ENCODE results near the gene USP6NL. TPM values are rescaled to one million over a fixed set of nuclear protein-coding genes. Genes with fewer than 3 reads are reported as not detected.

USP6NL gene
- total and polyA plus RNA-seq, 5 experiments from 2014 or later = 2.3 to 7.9 (median 5.4) TPM

DNA sequence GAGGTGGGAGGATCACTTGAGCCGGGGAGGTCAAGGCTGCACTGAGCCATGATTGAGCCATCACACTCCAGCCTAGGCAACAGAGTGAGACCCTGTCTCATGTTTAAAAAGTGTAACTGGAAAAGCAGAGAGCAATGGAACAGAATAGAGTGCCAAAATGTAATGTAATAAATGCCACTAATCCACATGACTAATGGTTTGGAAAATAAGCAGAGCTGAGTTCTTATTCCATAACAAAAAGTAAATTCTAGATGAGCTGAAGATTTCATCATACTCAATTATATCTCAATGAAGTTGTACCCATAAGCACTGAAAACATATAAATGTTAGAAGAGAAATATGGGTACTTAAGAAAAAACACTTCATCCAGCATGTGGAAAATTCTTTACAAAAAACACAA, 132.6 kb downstream of the USP6NL start:
- no peak for ATAC-seq
- Mint-ChIP-seq H3K27me3 (no peaks in the 10 kb centered on the region), H3K4me1 (peaks cover 9 to 24% (median 19%) of the 10 kb centered on the region in 4 donors), H3K36me3 (peaks cover 5 to 20% (median 12%) of the 10 kb centered on the region in 3 donors), H3K4me3 (peak overlapping the region in 3 of 10 donors; percentile 7 to 47 (median 39)), H3K9me3 (no peaks in the 10 kb centered on the region), H3K27ac (peak overlapping the region in 7 of 10 donors; percentile 0 to 83 (median 26))
- no peak for DNase-seq
- POLR2A ChIA-PET = interaction anchor here (0.6 kb wide), 1 partner anchor 361 kb away, joined by 3 read pairs; no protein-coding TSS in a partner anchor

DNA sequence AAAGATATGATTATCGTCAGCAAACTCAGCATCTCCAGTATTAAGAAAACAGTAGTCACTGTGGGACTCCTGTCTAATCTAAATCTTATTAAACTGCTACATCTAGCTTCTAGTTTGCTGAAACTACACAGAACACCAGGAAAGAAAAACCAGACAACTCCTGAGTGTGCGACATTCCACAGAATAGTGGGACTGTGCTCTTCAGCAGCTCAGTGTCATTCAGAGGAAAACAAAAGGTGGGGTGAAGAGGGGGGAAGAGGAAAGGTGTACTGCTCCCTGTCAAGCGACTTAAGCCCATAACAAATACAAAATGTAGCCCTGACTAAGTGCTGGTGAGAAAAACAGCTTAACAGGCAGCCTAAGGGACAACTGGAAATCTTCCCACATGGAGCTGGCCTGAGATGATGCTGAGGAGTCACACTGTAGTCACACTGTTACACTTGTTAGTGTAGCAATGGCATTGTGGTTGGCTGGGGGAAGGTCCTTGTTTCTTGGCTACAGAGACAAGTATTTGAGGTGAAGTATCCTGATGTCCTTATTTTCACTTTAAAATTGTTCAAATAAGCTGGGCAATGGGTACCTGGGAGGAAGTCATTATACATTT, 135.5 kb downstream of the USP6NL start:
- peaks cover 10 to 26% (median 18%) of the 10 kb centered on the region in 4 donors for H3K4me1 Mint-ChIP-seq
- no peaks in the 10 kb centered on the region for H3K9me3 Mint-ChIP-seq
- peaks cover 5 to 15% (median 11%) of the 10 kb centered on the region in 3 donors for H3K36me3 Mint-ChIP-seq
- H3K27me3 Mint-ChIP-seq = no peaks in the 10 kb centered on the region
- DNase-seq (no peak), ATAC-seq (no peak)
- POLR2A ChIA-PET = no interaction called here
- peak overlapping the region in 3 of 10 donors; percentile 20 to 69 (median 32) for H3K27ac Mint-ChIP-seq
- H3K4me3 Mint-ChIP-seq = no peak overlapping the region

DNA sequence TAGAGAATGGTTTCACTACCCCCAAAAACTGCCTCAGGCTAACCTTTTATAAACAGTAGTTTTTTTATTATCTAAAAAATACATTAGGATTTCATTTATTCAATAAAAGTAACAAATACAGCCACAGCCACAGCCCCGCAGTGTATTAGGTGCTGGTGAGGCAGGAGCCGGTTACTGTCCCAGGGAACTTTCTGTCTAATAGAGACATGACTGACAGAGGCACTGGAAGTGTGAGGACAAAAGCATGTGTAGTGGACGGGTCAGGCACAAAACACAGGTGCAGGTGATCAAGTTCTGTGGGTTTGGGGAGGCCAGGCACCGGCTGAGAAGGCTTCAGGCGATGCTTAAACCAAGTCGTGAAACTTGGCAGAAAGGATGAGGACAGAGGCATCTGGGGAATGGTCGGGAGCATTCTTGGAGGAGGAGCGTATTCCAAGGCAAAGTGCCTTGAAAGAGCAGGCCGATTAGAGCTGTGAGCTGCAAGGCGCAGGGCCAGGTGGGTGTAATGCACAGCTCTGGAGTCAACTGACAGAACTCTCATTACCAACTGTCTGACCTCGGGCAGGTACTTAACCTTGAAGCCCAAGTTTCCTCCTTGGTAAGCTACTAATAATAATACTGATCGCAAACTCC, 138.2 kb downstream of the USP6NL start:
- no peak overlapping the region for H3K4me3 Mint-ChIP-seq
- no peak for DNase-seq
- H3K36me3 Mint-ChIP-seq = peaks cover 0 to 11% (median 3%) of the 10 kb centered on the region in 3 donors
- no peak overlapping the region for H3K27ac Mint-ChIP-seq
- peaks cover 2 to 6% (median 3%) of the 10 kb centered on the region in 4 donors for H3K4me1 Mint-ChIP-seq
- POLR2A ChIA-PET = no interaction called here
- no peaks in the 10 kb centered on the region for H3K9me3 Mint-ChIP-seq
- no peak for ATAC-seq
- H3K27me3 Mint-ChIP-seq = no peaks in the 10 kb centered on the region

- H3K4me1 Mint-ChIP-seq = peaks cover 2 to 6% (median 3%) of the 10 kb centered on the region in 4 donors
- no peaks in the 10 kb centered on the region for H3K9me3 Mint-ChIP-seq
- POLR2A ChIA-PET = no interaction called here
- DNase-seq (peak; percentile 49 to 82 (median 66)), ATAC-seq (peak; percentile 82 to 92)
- H3K27me3 Mint-ChIP-seq = no peaks in the 10 kb centered on the region
- H3K36me3 Mint-ChIP-seq = peaks cover 0 to 6% (median 3%) of the 10 kb centered on the region in 3 donors
- H3K4me3 Mint-ChIP-seq = no peak overlapping the region
- peak overlapping the region in 2 of 10 donors; percentile 13 to 85 for H3K27ac Mint-ChIP-seq
These were observed 139.2 kb downstream of the USP6NL start for GRCh38 chr10:11472158-11472753.

DNA sequence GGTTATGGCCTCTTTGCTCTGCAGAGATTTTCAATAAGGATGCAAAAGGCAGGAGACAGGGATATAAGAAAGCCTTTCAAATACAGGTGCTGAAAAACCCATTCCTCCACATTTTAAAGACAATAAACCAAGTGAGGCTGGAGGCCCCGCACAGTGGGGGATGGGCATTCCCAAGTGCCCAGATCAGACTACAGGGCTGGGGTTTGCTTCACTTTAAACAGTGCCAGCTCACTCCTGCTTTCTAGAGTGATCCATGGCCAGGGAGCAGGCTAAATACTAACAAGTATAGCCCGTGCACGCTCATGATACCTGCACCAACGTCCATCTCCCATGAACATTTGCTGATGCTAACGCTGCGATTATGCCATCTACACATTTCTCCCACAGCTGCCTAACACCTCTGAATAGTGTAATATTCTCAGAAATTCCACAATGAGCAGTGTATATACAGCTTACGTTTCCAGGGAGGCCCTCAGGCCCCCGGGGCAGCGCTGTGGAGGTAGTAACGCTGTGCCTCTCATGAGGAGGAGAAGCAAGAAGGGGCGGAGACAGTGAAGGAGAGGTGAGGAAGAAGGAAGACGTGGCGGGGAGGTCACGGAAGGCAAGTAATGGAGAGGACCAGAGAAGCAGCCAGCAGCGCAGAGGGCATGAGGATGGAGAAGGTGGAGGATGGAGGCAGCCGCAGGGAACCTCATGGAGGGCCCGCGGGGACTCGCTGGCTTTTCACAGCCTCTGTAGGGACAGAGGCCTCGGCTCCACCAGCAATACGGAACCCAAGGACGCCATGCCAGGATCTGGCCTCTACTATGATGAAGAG, 141.7 kb downstream of the USP6NL start:
- Mint-ChIP-seq H3K9me3 (no peaks in the 10 kb centered on the region), H3K4me3 (no peak overlapping the region), H3K36me3 (peaks cover 0 to 3% (median 3%) of the 10 kb centered on the region in 3 donors), H3K27me3 (no peaks in the 10 kb centered on the region), H3K27ac (peak overlapping the region in 1 of 10 donors; percentile 70), H3K4me1 (peaks cover 2 to 6% (median 3%) of the 10 kb centered on the region in 4 donors)
- DNase-seq = no peak
- ATAC-seq = no peak
- POLR2A ChIA-PET = no interaction called here

- Mint-ChIP-seq H3K36me3 (peaks cover 0 to 10% (median 9%) of the 10 kb centered on the region in 3 donors), H3K4me3 (no peak overlapping the region), H3K9me3 (no peaks in the 10 kb centered on the region), H3K4me1 (peaks cover 2 to 6% (median 3%) of the 10 kb centered on the region in 4 donors), H3K27me3 (no peaks in the 10 kb centered on the region), H3K27ac (no peak overlapping the region)
- DNase-seq (no peak), ATAC-seq (no peak)
- POLR2A ChIA-PET = no interaction called here
These were observed 143.2 kb downstream of the USP6NL start for GRCh38 chr10:11468126-11468742.

- H3K9me3 Mint-ChIP-seq = no peaks in the 10 kb centered on the region
- peaks cover 0 to 3% (median 0%) of the 10 kb centered on the region in 4 donors for H3K4me1 Mint-ChIP-seq
- no peak for DNase-seq
- H3K4me3 Mint-ChIP-seq = peak overlapping the region in 1 of 10 donors; percentile 15
- H3K27ac Mint-ChIP-seq = peak overlapping the region in 3 of 10 donors; percentile 28 to 71 (median 59)
- ATAC-seq = no peak
- H3K27me3 Mint-ChIP-seq = no peaks in the 10 kb centered on the region
- POLR2A ChIA-PET = interaction anchor here (1.0 kb wide), 1 partner anchor 352 kb away, joined by 3 read pairs; no protein-coding TSS in a partner anchor
- peaks cover 0 to 25% (median 14%) of the 10 kb centered on the region in 3 donors for H3K36me3 Mint-ChIP-seq
These were observed 146.0 kb downstream of the USP6NL start for GRCh38 chr10:11465406-11465805.

DNA sequence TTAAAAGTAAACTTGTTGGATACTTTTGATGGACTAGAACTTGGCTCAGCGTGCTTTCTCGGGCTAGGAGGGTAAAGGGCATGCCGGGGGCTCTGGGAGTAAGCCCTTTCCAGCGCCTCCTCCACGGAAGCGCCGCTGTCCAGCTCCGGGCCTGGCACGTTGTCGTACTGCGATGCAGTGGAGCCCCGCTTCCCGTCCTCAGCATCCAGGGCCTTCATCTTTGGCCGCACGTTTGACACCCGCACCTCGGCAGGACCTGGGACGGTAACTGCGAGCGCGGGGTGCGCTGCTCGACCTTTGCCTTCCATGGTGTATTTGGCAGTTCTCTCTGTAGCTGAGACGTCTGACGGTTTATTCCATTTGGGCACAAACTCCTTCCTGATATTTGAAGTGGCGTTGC, 148.3 kb downstream of the USP6NL start:
- no peaks in the 10 kb centered on the region for H3K4me1 Mint-ChIP-seq
- H3K36me3 Mint-ChIP-seq = peaks cover 0 to 30% (median 20%) of the 10 kb centered on the region in 3 donors
- DNase-seq = no peak
- no peak for ATAC-seq
- no peaks in the 10 kb centered on the region for H3K27me3 Mint-ChIP-seq
- no peaks in the 10 kb centered on the region for H3K9me3 Mint-ChIP-seq
- POLR2A ChIA-PET = no interaction called here
- H3K4me3 Mint-ChIP-seq = no peak overlapping the region
- H3K27ac Mint-ChIP-seq = peak overlapping the region in 1 of 10 donors; percentile 49

- Mint-ChIP-seq H3K9me3 (no peaks in the 10 kb centered on the region), H3K4me1 (no peaks in the 10 kb centered on the region)
- no peak for ATAC-seq
These were observed 149.4 kb downstream of the USP6NL start for GRCh38 chr10:11462071-11462470.

DNA sequence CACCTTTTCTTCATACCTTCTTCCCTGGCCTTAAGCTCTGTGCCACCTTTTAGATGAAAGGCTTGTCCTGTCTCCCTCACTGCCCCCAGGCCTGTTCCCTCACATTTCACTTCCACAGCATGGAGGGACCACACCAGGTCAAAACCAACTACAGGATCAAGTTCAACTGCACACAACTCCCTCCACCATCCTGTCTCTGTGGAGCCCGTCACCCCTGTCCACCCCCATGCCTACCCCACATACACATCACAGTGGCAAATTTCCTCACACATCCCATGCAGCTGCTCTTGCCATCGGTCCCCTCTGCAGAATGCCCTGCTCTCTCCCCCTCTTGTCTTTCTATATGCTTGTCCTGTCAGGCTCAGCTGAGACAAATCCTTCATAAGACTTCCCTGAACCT, 154.1 kb downstream of the USP6NL start:
- Mint-ChIP-seq H3K4me3 (no peak overlapping the region), H3K4me1 (peaks cover 0 to 4% (median 1%) of the 10 kb centered on the region in 4 donors), H3K36me3 (peaks cover 0 to 13% (median 7%) of the 10 kb centered on the region in 3 donors), H3K9me3 (no peaks in the 10 kb centered on the region), H3K27ac (no peak overlapping the region), H3K27me3 (no peaks in the 10 kb centered on the region)
- POLR2A ChIA-PET = no interaction called here
- DNase-seq (no peak), ATAC-seq (no peak)

More at GRCh38 chr10:11462071-11462470, 149.4 kb downstream of the USP6NL start:
- POLR2A ChIA-PET = no interaction called here
- no peak for DNase-seq
- Mint-ChIP-seq H3K36me3 (peaks cover 0 to 30% (median 20%) of the 10 kb centered on the region in 3 donors), H3K4me3 (no peak overlapping the region), H3K27ac (no peak overlapping the region), H3K27me3 (no peaks in the 10 kb centered on the region)

DNA sequence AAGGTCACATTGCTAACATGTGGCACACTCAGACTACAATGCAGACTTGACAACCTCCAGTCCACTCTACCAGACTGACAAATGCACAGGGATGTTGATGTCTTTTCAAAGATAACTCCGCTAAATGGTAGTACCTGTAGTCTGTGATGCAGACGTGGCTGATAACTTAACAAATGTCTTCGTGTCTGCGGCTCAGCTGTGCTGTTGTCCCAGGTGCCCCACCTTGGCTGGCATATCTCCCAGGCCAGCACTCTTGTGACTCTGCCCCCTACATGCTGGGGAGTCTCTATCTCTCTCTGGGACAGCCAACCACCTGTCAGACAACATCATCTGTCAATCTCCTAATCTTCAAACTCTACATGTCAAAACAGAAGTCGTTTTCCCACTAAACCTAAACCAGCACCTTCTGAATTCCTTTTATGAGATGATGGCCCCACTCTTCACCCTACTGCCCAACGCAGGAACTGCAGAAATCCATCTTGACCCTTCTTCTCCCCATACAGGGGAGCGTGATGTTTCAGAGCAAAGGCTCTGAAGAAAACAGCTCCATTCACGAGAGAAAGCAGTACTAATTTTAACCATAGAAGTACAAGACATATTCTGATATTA, 156.4 kb downstream of the USP6NL start:
- Mint-ChIP-seq H3K27ac (peak overlapping the region in 1 of 10 donors; percentile 4), H3K36me3 (peaks cover 0 to 6% (median 5%) of the 10 kb centered on the region in 3 donors), H3K4me3 (no peak overlapping the region), H3K27me3 (no peaks in the 10 kb centered on the region), H3K4me1 (peaks cover 0 to 6% (median 4%) of the 10 kb centered on the region in 4 donors), H3K9me3 (no peaks in the 10 kb centered on the region)
- ATAC-seq (no peak), DNase-seq (no peak)
- POLR2A ChIA-PET = no interaction called here

- Mint-ChIP-seq H3K27ac (peak overlapping the region in 3 of 10 donors; percentile 16 to 61 (median 25)), H3K9me3 (no peaks in the 10 kb centered on the region), H3K36me3 (peaks cover 0 to 5% (median 5%) of the 10 kb centered on the region in 3 donors), H3K4me1 (peaks cover 0 to 7% (median 4%) of the 10 kb centered on the region in 4 donors), H3K4me3 (no peak overlapping the region), H3K27me3 (no peaks in the 10 kb centered on the region)
- ATAC-seq = no peak
- POLR2A ChIA-PET = no interaction called here
- no peak for DNase-seq
These were observed 157.3 kb downstream of the USP6NL start for GRCh38 chr10:11454160-11454559.
